Neural progenitor cell (in vitro differentiated cells): ENCODE data around the gene APIP. TPM values are rescaled to one million over a fixed set of nuclear protein-coding genes. Genes with fewer than 3 reads are reported as not detected.

Experiments
- DNase-seq: peaks from one replicate; pipeline ENCODE4 v3.0.0-alpha.2; 2016; ENCODE audit warnings: low spot score
- H2AFZ ChIP-seq: fragments of 200-600 bp; sonication (generic); replicated peaks from 2 replicates; pipeline ENCODE4 v1.6.1; 2016; ENCODE audit warnings: antibody characterized with exemption
- H3F3A ChIP-seq: fragments of 200-600 bp; sonication (generic); 2 replicates; pipeline ENCODE4 v1.6.1; 2016; ENCODE audit warnings: antibody characterized with exemption, low read depth
- H3K27ac ChIP-seq: fragments of 200-600 bp; sonication (generic); 2 replicates; pipeline ENCODE4 v1.5.1; 2016; ENCODE audit warnings: mild to moderate bottlenecking
- H3K27me3 ChIP-seq: fragments of 200-600 bp; sonication (generic); 2 replicates; pipeline ENCODE4 v1.6.1; 2016; ENCODE audit warnings: mild to moderate bottlenecking, moderate library complexity
- H3K36me3 ChIP-seq: fragments of 200-600 bp; sonication (generic); 2 replicates; pipeline ENCODE4 v1.5.1; 2016
- H3K4me1 ChIP-seq: fragments of 200-600 bp; sonication (generic); 2 replicates; pipeline ENCODE4 v1.6.1; 2016; ENCODE audit warnings: mixed run types
- H3K4me2 ChIP-seq: fragments of 200-600 bp; sonication (generic); 2 replicates; pipeline ENCODE4 v1.6.1; 2016
- H3K4me3 ChIP-seq: fragments of 200-600 bp; sonication (generic); 2 replicates; pipeline ENCODE4 v1.5.1; 2016
- H3K79me2 ChIP-seq: fragments of 200-600 bp; sonication (generic); 2 replicates; pipeline ENCODE4 v1.6.1; 2016; ENCODE audit warnings: low read depth
- H3K9ac ChIP-seq: fragments of 200-600 bp; sonication (generic); 2 replicates; pipeline ENCODE4 v1.6.1; 2016
- H3K9me3 ChIP-seq: fragments of 200-600 bp; sonication (generic); 2 replicates; pipeline ENCODE4 v1.5.1; 2016; ENCODE audit warnings: low read depth
- H4K20me1 ChIP-seq: fragments of 200-600 bp; sonication (generic); 2 replicates; pipeline ENCODE4 v1.6.1; 2016; ENCODE audit warnings: low read depth
- H3K27ac Mint-ChIP-seq: 3 replicates; pipeline ENCODE4 v1.8.0; 2021; ENCODE audit warnings: mixed read lengths
- H3K27me3 Mint-ChIP-seq: 2 replicates; pipeline ENCODE4 v1.8.0; 2022; ENCODE audit warnings: low read depth, mild to moderate bottlenecking, inconsistent platforms, moderate library complexity, mixed read lengths; ENCODE audit not compliant: insufficient read depth
- H3K36me3 Mint-ChIP-seq: 3 replicates; pipeline ENCODE4 v1.8.0; 2021; ENCODE audit warnings: mixed read lengths
- H3K4me1 Mint-ChIP-seq: 3 replicates; pipeline ENCODE4 v1.8.0; 2021; ENCODE audit warnings: mixed read lengths
- H3K4me3 Mint-ChIP-seq: 3 replicates; pipeline ENCODE4 v1.8.0; 2021; ENCODE audit warnings: mild to moderate bottlenecking, moderate library complexity, mixed read lengths
- H3K9me3 Mint-ChIP-seq: 3 replicates; pipeline ENCODE4 v1.8.0; 2020; ENCODE audit warnings: mixed read lengths
- EZH2 ChIP-seq: fragments of 200-600 bp; sonication (generic); IDR thresholded peaks from 2 replicates; pipeline ENCODE4 v1.6.1; 2017; ENCODE audit warnings: antibody characterized with exemption, mild to moderate bottlenecking, moderate library complexity
- EZH2phosphoT487 ChIP-seq: fragments of 200-600 bp; sonication (generic); IDR thresholded peaks from 2 replicates; pipeline ENCODE4 v1.6.1; 2017; ENCODE audit warnings: antibody characterized with exemption
- total RNA-seq: library from RNA; depleted of rRNA; stranded (reverse); fragments of >200 nt; gene quantifications from 2 replicates; pipeline ENCODE4 v1.2.3, GENCODE V29; 2015; ENCODE audit warnings: low replicate concordance
- TF ChIP-seq, protein P1 (sequence below): fragments of 200-600 bp; sonication (generic); IDR thresholded peaks from 2 replicates; pipeline ENCODE4 v1.5.1; 2017; ENCODE audit warnings: antibody characterized with exemption, mild to moderate bottlenecking

The APIP gene
- total RNA-seq, 1 donor from 2014 or later = 28.7 TPM

DNA sequence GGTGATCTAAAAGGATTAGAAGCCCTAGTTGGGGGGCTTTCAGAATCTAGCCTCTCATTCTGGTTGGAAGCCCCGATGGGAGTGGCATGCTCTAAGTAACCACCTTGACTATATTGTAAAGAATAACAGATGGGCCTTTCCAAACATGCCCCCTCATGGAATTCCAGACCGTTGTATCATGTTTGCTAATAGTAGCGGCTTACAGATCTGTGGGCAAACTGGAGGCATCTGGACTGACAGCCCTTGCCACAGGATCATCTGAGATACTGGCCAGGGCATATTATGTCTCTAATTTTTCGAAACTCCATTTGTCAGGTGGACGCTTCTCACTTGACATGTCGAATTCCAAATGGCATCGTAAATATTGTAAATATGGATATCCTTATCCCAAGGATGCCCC is 10.5 kb downstream of the APIP start:
- H3K4me3 Mint-ChIP-seq = no peak overlapping the region
- Histone ChIP-seq H3K9me3 (peaks cover under 1% of the 10 kb centered on the region), H2AFZ (no peak overlapping the region), H3K4me2 (no peak overlapping the region), H3K9ac (no peak overlapping the region), H3F3A (no peaks in the 10 kb centered on the region), H3K36me3 (no peaks in the 10 kb centered on the region), H3K4me1 (no peaks in the 10 kb centered on the region), H3K27ac (no peak overlapping the region), H3K79me2 (peaks cover 4% of the 10 kb centered on the region), H3K4me3 (no peak overlapping the region), H3K27me3 (no peaks in the 10 kb centered on the region), H4K20me1 (no peaks in the 10 kb centered on the region)
- H3K27me3 Mint-ChIP-seq = no peaks in the 10 kb centered on the region
- DNase-seq = no peak
- peaks cover 54% of the 10 kb centered on the region for H3K9me3 Mint-ChIP-seq
- H3K27ac Mint-ChIP-seq = no peak overlapping the region
- H3K4me1 Mint-ChIP-seq = no peaks in the 10 kb centered on the region
- TF ChIP-seq EZH2 (no peak), EZH2phosphoT487 (no peak)
- TF ChIP-seq, protein P1, sequence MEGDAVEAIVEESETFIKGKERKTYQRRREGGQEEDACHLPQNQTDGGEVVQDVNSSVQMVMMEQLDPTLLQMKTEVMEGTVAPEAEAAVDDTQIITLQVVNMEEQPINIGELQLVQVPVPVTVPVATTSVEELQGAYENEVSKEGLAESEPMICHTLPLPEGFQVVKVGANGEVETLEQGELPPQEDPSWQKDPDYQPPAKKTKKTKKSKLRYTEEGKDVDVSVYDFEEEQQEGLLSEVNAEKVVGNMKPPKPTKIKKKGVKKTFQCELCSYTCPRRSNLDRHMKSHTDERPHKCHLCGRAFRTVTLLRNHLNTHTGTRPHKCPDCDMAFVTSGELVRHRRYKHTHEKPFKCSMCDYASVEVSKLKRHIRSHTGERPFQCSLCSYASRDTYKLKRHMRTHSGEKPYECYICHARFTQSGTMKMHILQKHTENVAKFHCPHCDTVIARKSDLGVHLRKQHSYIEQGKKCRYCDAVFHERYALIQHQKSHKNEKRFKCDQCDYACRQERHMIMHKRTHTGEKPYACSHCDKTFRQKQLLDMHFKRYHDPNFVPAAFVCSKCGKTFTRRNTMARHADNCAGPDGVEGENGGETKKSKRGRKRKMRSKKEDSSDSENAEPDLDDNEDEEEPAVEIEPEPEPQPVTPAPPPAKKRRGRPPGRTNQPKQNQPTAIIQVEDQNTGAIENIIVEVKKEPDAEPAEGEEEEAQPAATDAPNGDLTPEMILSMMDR = no peak
- peaks cover 41% of the 10 kb centered on the region for H3K36me3 Mint-ChIP-seq

GRCh38 chr11:34904421-34904955 is 11.7 kb downstream of the APIP start:
- no peak overlapping the region for H3K9ac ChIP-seq
- no peak overlapping the region for H3K27ac Mint-ChIP-seq
- no peak overlapping the region for H3K4me3 ChIP-seq
- H4K20me1 ChIP-seq = no peaks in the 10 kb centered on the region
- no peaks in the 10 kb centered on the region for H3K27me3 ChIP-seq
- peaks cover 4% of the 10 kb centered on the region for H3K79me2 ChIP-seq
- H3K27ac ChIP-seq = no peak overlapping the region
- no peak overlapping the region for H3K4me3 Mint-ChIP-seq
- no peaks in the 10 kb centered on the region for H3F3A ChIP-seq
- DNase-seq = no peak
- H3K9me3 Mint-ChIP-seq = peaks cover 65% of the 10 kb centered on the region
- H3K36me3 Mint-ChIP-seq = peaks cover 46% of the 10 kb centered on the region
- no peaks in the 10 kb centered on the region for H3K4me1 Mint-ChIP-seq
- H2AFZ ChIP-seq = no peak overlapping the region
- H3K36me3 ChIP-seq = no peaks in the 10 kb centered on the region
- H3K9me3 ChIP-seq = peaks cover 9% of the 10 kb centered on the region
- no peaks in the 10 kb centered on the region for H3K4me1 ChIP-seq
- TF ChIP-seq, protein P1 = no peak
- no peak for TF ChIP-seq EZH2
- no peak for TF ChIP-seq EZH2phosphoT487
- H3K27me3 Mint-ChIP-seq = no peaks in the 10 kb centered on the region
- no peak overlapping the region for H3K4me2 ChIP-seq

DNA sequence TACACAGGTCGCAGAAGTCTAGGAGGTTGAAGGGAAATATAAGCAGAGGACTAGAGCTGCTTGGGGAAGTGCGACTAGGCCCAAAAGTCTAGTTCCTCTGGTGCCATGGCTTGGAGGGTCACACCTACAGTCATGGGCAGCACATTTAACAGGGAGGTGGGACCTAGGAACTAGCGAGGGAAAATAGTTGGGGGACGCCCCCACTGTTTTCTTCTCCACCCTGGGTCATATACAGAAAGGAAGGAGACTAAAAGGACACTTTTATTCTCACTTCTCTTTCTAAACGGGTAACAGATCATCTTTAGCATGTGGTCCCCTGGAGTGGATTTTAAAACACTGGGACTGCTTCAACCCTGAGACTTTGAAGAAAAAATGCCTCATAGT is 16.6 kb downstream of the APIP start:
- no peaks in the 10 kb centered on the region for H3K4me1 ChIP-seq
- no peaks in the 10 kb centered on the region for H4K20me1 ChIP-seq
- no peaks in the 10 kb centered on the region for H3K36me3 ChIP-seq
- Mint-ChIP-seq H3K4me3 (no peak overlapping the region), H3K9me3 (peaks cover 71% of the 10 kb centered on the region), H3K36me3 (peaks cover 47% of the 10 kb centered on the region), H3K4me1 (no peaks in the 10 kb centered on the region), H3K27ac (no peak overlapping the region), H3K27me3 (peaks cover 3% of the 10 kb centered on the region)
- no peak overlapping the region for H2AFZ ChIP-seq
- H3K4me3 ChIP-seq = no peak overlapping the region
- no peaks in the 10 kb centered on the region for H3K27me3 ChIP-seq
- no peak overlapping the region for H3K9ac ChIP-seq
- peaks cover 16% of the 10 kb centered on the region for H3K9me3 ChIP-seq
- no peak overlapping the region for H3K4me2 ChIP-seq
- no peaks in the 10 kb centered on the region for H3F3A ChIP-seq
- TF ChIP-seq, protein P1 = no peak
- no peak for TF ChIP-seq EZH2
- DNase-seq = peak; percentile 5
- no peaks in the 10 kb centered on the region for H3K79me2 ChIP-seq
- H3K27ac ChIP-seq = no peak overlapping the region
